Stimulated activated CD8-positive, alpha-beta memory T cell treated with anti-CD3 and anti-CD28 coated beads, Interleukin-12 subunit alpha, Interleukin-12 subunit beta, amount 100 ng/mL, for 1 hour (primary cell): ENCODE measurements around the gene TTC32.
"Not testable (repeated sequence)": the region's sequence is repeated elsewhere in the genome, so short reads cannot be mapped to it uniquely, and the experiment has no call there.

Experiments used
- DNase-seq: peaks from one replicate; pipeline ENCODE4 v3.0.0-alpha.2; 2020; ENCODE audit warnings: low read depth

Gene TTC32

GRCh38 chr2:19899985-19900930, 1.5 kb downstream of the TTC32 start:
- no peak for DNase-seq

- DNase-seq, result no peak
Observed at GRCh38 chr2:19898592-19899329, 3.0 kb downstream of the TTC32 start.

GRCh38 chr2:19897623-19898245, 4.0 kb downstream of the TTC32 start:
- DNase-seq, result no peak

- DNase-seq, result no peak
Observed at GRCh38 chr2:19895535-19895934, 6.2 kb downstream of the TTC32 start.

- no peak for DNase-seq
Observed at GRCh38 chr2:19894134-19894792, 7.5 kb downstream of the TTC32 start.

GRCh38 chr2:19893520-19894133, 8.2 kb downstream of the TTC32 start:
- DNase-seq, result no peak

GRCh38 chr2:19891971-19892370, 9.8 kb downstream of the TTC32 start:
- not testable (repeated sequence) for DNase-seq

- no peak for DNase-seq
Observed at GRCh38 chr2:19890104-19890503, 11.7 kb downstream of the TTC32 start.

- DNase-seq, result no peak
Observed at GRCh38 chr2:19888831-19889230, 13.0 kb downstream of the TTC32 start.

GRCh38 chr2:19887510-19887909, 14.3 kb downstream of the TTC32 start:
- no peak for DNase-seq

- DNase-seq, result no peak
Observed at GRCh38 chr2:19886261-19886660, 15.5 kb downstream of the TTC32 start.

- no peak for DNase-seq
Observed at GRCh38 chr2:19885791-19886190, 16.0 kb downstream of the TTC32 start.

GRCh38 chr2:19883971-19884720, 17.6 kb downstream of the TTC32 start:
- no peak for DNase-seq

GRCh38 chr2:19883486-19883885, 18.3 kb downstream of the TTC32 start:
- DNase-seq, result no peak

- no peak for DNase-seq
Observed at GRCh38 chr2:19882286-19882685, 19.5 kb downstream of the TTC32 start.

- no peak for DNase-seq
Observed at GRCh38 chr2:19881908-19882265, 19.9 kb downstream of the TTC32 start.

GRCh38 chr2:19881221-19881907, 20.4 kb downstream of the TTC32 start:
- DNase-seq, result no peak

GRCh38 chr2:19880191-19880590, 21.6 kb downstream of the TTC32 start:
- DNase-seq, result not testable (repeated sequence)

GRCh38 chr2:19879120-19879519, 22.7 kb downstream of the TTC32 start:
- no peak for DNase-seq

- no peak for DNase-seq
Observed at GRCh38 chr2:19878268-19879046, 23.3 kb downstream of the TTC32 start.
